HepG2 (cell line): ENCODE data around the gene TBC1D22A. TPM values are rescaled to one million over a fixed set of nuclear protein-coding genes. Genes with fewer than 3 reads are reported as not detected.
A peak's percentile ranks its signal among the peaks of the same experiment; 100 is the strongest.

Experiments
- BRD4 ChIP-seq: sonication (generic); formaldehyde crosslinking; IDR thresholded peaks from 2 replicates; pipeline ENCODE4 v1.4.0; 2020; ENCODE audit warnings: missing genetic modification reagents
- CEBPG ChIP-seq: IDR thresholded peaks from 2 replicates; pipeline ENCODE4 v1.6.1; 2016
- FOXO1 ChIP-seq: sonication (generic); formaldehyde crosslinking; IDR thresholded peaks from 2 replicates; pipeline ENCODE4 v1.4.0; 2020; ENCODE audit warnings: missing genetic modification reagents
- GABPA ChIP-seq, 2 experiments: IDR thresholded peaks; 2 replicates each; pipeline ENCODE4 v1.6.1; 2011 to 2016; ENCODE audit warnings: low read depth in 2 of 2, low read length in 1 of 2, missing biosample characterization in 1 of 2, missing genetic modification characterization in 1 of 2
- GFI1 ChIP-seq: sonication (generic); formaldehyde crosslinking; IDR thresholded peaks from 2 replicates; pipeline ENCODE4 v1.5.0; 2020; ENCODE audit warnings: missing genetic modification reagents, mild to moderate bottlenecking, borderline replicate concordance
- JUNB ChIP-seq: sonication (generic); formaldehyde crosslinking; IDR thresholded peaks from 2 replicates; pipeline ENCODE4 v1.8.0; 2022; ENCODE audit warnings: missing genetic modification reagents, mild to moderate bottlenecking, borderline replicate concordance
- MBD4 ChIP-seq: IDR thresholded peaks from 2 replicates; pipeline ENCODE4 v1.6.1; 2012; ENCODE audit warnings: low read length, inconsistent platforms, borderline replicate concordance
- MIER2 ChIP-seq: IDR thresholded peaks from 2 replicates; pipeline ENCODE4 v1.6.1; 2016; ENCODE audit warnings: missing biosample characterization, missing genetic modification reagents
- MNT ChIP-seq: fragments of 450-650 bp; IDR thresholded peaks from 2 replicates; pipeline ENCODE4 v1.6.1; 2016
- MXD3 ChIP-seq: IDR thresholded peaks from 2 replicates; pipeline ENCODE4 v1.6.1; 2016; ENCODE audit warnings: mild to moderate bottlenecking, missing biosample characterization, missing genetic modification reagents
- PHB2 ChIP-seq: fragments of 450-650 bp; IDR thresholded peaks from 2 replicates; pipeline ENCODE4 v1.6.1; 2018; ENCODE audit not compliant: partially characterized antibody
- RFX3 ChIP-seq: IDR thresholded peaks from 2 replicates; pipeline ENCODE4 v1.6.1; 2016; ENCODE audit warnings: missing biosample characterization, missing genetic modification reagents
- SP5 ChIP-seq: IDR thresholded peaks from 2 replicates; pipeline ENCODE4 v1.6.1; 2016; ENCODE audit warnings: low read depth, borderline replicate concordance
- ZFAT ChIP-seq: sonication (generic); formaldehyde crosslinking; conservative IDR thresholded peaks from 2 replicates; pipeline ENCODE4 v1.8.1; 2023; ENCODE audit warnings: missing genetic modification reagents, inconsistent platforms
- ZNF484 ChIP-seq: sonication (generic); formaldehyde crosslinking; IDR thresholded peaks from 2 replicates; pipeline ENCODE4 v1.5.1; 2020; ENCODE audit warnings: mild to moderate bottlenecking, low read depth, missing genetic modification reagents, borderline replicate concordance
- ZNF720 ChIP-seq: sonication (generic); formaldehyde crosslinking; IDR thresholded peaks from 2 replicates; pipeline ENCODE4 v1.4.0; 2020; ENCODE audit warnings: missing genetic modification reagents
- ZNF740 ChIP-seq: sonication (generic); formaldehyde crosslinking; IDR thresholded peaks from 2 replicates; pipeline ENCODE4 v1.4.0; 2020; ENCODE audit warnings: missing genetic modification reagents
- ZNF816 ChIP-seq: sonication (generic); formaldehyde crosslinking; IDR thresholded peaks from 2 replicates; pipeline ENCODE4 v1.8.0; 2022; ENCODE audit warnings: missing genetic modification reagents, mild to moderate bottlenecking, borderline replicate concordance
- ZSCAN30 ChIP-seq: sonication (generic); formaldehyde crosslinking; IDR thresholded peaks from 2 replicates; pipeline ENCODE4 v1.5.0; 2020; ENCODE audit warnings: mild to moderate bottlenecking, missing genetic modification reagents
- polyA plus RNA-seq, 8 experiments: library from polyadenylated mRNA; depleted of rRNA in 3 of 8; stranded (reverse) in 7 of 8; unstranded in 1 of 8; fragments of >200 nt; fragmentation: Illumina TruSeq in 4 of 8; extraction: Trizol in 4 of 8; gene quantifications; 2 replicates each; pipeline versions ENCODE4 v1.2.1 to v1.2.3, GENCODE V29; 2011 to 2016; ENCODE audit warnings: low read depth in 4 of 8, missing spikeins in 1 of 8, mixed read lengths in 1 of 8; ENCODE audit not compliant: insufficient read depth in 1 of 8
- total RNA-seq, 5 experiments: library from RNA; depleted of rRNA; stranded (reverse); fragments of >200 nt; fragmentation: Illumina TruSeq; extraction: Trizol; gene quantifications; 2 replicates each; pipeline ENCODE4 v1.2.3, GENCODE V29; 2016; ENCODE audit warnings: low read depth in 1 of 5
- TF ChIP-seq, protein P1 (sequence below): sonication (generic); formaldehyde crosslinking; IDR thresholded peaks from 2 replicates; pipeline ENCODE4 v1.9.0; 2021; ENCODE audit warnings: missing genetic modification reagents, borderline replicate concordance
- TF ChIP-seq, protein P2 (sequence below): sonication (generic); formaldehyde crosslinking; IDR thresholded peaks from 2 replicates; pipeline ENCODE4 v1.5.1; 2020; ENCODE audit warnings: missing genetic modification reagents, mild to moderate bottlenecking, borderline replicate concordance
- TF ChIP-seq, protein P3 (sequence below): sonication (generic); formaldehyde crosslinking; IDR thresholded peaks from 2 replicates; pipeline ENCODE4 v1.9.0; 2021; ENCODE audit warnings: missing genetic modification reagents, borderline replicate concordance

The TBC1D22A gene
- total and polyA plus RNA-seq, 2 of the 13 experiments (the other 11 are each of a cell fraction or from before 2014, with no cell fraction given), result 17.3 to 18.0 TPM

GRCh38 chr22:46738647-46739093 lies 23.8 kb upstream of the TBC1D22A start (continued):
- TF ChIP-seq, protein P1, sequence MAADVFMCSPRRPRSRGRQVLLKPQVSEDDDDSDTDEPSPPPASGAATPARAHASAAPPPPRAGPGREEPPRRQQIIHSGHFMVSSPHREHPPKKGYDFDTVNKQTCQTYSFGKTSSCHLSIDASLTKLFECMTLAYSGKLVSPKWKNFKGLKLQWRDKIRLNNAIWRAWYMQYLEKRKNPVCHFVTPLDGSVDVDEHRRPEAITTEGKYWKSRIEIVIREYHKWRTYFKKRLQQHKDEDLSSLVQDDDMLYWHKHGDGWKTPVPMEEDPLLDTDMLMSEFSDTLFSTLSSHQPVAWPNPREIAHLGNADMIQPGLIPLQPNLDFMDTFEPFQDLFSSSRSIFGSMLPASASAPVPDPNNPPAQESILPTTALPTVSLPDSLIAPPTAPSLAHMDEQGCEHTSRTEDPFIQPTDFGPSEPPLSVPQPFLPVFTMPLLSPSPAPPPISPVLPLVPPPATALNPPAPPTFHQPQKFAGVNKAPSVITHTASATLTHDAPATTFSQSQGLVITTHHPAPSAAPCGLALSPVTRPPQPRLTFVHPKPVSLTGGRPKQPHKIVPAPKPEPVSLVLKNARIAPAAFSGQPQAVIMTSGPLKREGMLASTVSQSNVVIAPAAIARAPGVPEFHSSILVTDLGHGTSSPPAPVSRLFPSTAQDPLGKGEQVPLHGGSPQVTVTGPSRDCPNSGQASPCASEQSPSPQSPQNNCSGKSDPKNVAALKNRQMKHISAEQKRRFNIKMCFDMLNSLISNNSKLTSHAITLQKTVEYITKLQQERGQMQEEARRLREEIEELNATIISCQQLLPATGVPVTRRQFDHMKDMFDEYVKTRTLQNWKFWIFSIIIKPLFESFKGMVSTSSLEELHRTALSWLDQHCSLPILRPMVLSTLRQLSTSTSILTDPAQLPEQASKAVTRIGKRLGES, result no peak
- peak; percentile 16; the same call in 1 of the 2 replicates for TF ChIP-seq FOXO1 (CRISPR knock-in tag)
- no peak; the same call in 1 of the 2 replicates for TF ChIP-seq ZNF484
- TF ChIP-seq ZNF720 (CRISPR knock-in tag), result no peak
- TF ChIP-seq GABPA (IDR thresholded peaks at IDR 0.05; ENCODE audit: low read depth, low read length), result no peak
- TF ChIP-seq GABPA (CRISPR knock-in tag; IDR thresholded peaks at IDR 0.05; ENCODE audit: low read depth), result no peak
- TF ChIP-seq SP5 (CRISPR knock-in tag), result no peak
- TF ChIP-seq, protein P2, sequence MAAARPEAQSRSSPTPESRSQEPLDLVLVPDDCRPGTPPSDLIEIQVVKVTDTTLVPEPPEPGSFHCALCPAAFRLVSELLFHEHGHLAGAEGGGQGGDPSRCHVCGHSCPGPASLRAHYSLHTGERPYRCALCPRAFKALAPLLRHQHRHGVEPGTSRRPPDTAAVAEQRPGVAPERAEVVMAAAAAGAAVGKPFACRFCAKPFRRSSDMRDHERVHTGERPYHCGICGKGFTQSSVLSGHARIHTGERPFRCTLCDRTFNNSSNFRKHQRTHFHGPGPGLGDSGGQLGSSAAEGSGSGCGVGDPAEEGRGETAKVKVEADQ (CRISPR knock-in tag), result 0 out of 2 replicates have a peak, but pooled peaks have one; percentile 38
- no peak for TF ChIP-seq MNT
- no peak for TF ChIP-seq ZFAT
- TF ChIP-seq ZNF816, result no peak
- no peak for TF ChIP-seq PHB2
- TF ChIP-seq GFI1, result no peak
- TF ChIP-seq JUNB (CRISPR knock-in tag), result no peak
- TF ChIP-seq BRD4 (CRISPR knock-in tag), result no peak
- no peak; the same call in 1 of the 2 replicates for TF ChIP-seq CEBPG (CRISPR knock-in tag)
- TF ChIP-seq, protein P3, sequence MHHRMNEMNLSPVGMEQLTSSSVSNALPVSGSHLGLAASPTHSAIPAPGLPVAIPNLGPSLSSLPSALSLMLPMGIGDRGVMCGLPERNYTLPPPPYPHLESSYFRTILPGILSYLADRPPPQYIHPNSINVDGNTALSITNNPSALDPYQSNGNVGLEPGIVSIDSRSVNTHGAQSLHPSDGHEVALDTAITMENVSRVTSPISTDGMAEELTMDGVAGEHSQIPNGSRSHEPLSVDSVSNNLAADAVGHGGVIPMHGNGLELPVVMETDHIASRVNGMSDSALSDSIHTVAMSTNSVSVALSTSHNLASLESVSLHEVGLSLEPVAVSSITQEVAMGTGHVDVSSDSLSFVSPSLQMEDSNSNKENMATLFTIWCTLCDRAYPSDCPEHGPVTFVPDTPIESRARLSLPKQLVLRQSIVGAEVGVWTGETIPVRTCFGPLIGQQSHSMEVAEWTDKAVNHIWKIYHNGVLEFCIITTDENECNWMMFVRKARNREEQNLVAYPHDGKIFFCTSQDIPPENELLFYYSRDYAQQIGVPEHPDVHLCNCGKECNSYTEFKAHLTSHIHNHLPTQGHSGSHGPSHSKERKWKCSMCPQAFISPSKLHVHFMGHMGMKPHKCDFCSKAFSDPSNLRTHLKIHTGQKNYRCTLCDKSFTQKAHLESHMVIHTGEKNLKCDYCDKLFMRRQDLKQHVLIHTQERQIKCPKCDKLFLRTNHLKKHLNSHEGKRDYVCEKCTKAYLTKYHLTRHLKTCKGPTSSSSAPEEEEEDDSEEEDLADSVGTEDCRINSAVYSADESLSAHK, result no peak
- TF ChIP-seq ZNF740 (CRISPR knock-in tag), result 0 out of 2 replicates have a peak, but pooled peaks have one; percentile 3
- TF ChIP-seq ZSCAN30 (CRISPR knock-in tag), result no peak
- TF ChIP-seq MIER2 (CRISPR knock-in tag), result no peak
- no peak for TF ChIP-seq MBD4
- TF ChIP-seq MXD3 (CRISPR knock-in tag), result no peak; the same call in 1 of the 2 replicates
- TF ChIP-seq RFX3 (CRISPR knock-in tag), result no peak
